ENCODE results near the gene KLHL41.
A peak's percentile ranks its signal among the peaks of the same experiment; 100 is the strongest.

KLHL41 gene

GRCh38 chr2:169468841-169469240, 40.7 kb upstream of the KLHL41 start:
- Histone ChIP-seq H2BK120ac (ENCODE audit: low read depth, low read length) (no peak overlapping the region), H3K79me1 (ENCODE audit: low read length) (no peaks in the 10 kb centered on the region), H3K4ac (ENCODE audit: low read depth, low read length) (no peak overlapping the region), H3K18ac (ENCODE audit: low read length) (no peak overlapping the region), H3K36me3 (ENCODE audit: control insufficient read depth, insufficient read depth, low read length) (no peaks in the 10 kb centered on the region), H2AK5ac (ENCODE audit: low read length) (no peak overlapping the region), H3K9ac (ENCODE audit: low read length) (no peak overlapping the region), H2BK15ac (replicated peaks; ENCODE audit: low read depth) (no peak overlapping the region), H3K56ac (ENCODE audit: low read length) (no peak overlapping the region), H4K8ac (ENCODE audit: low read depth, low read length) (no peak overlapping the region), H3K27ac (ENCODE audit: low read depth, low read length) (no peak overlapping the region), H3K4me2 (ENCODE audit: low read length) (no peak overlapping the region), H4K5ac (ENCODE audit: low read length) (no peak overlapping the region), H3K4me1 (ENCODE audit: control insufficient read depth, low read depth, low read length) (no peaks in the 10 kb centered on the region), H3K4me3 (ENCODE audit: low read length) (no peak overlapping the region), H2BK5ac (ENCODE audit: low read length) (no peak overlapping the region), H3K79me2 (ENCODE audit: control insufficient read depth, insufficient read depth, low read length) (no peaks in the 10 kb centered on the region), H3K23ac (ENCODE audit: low read length) (no peak overlapping the region), H3K27me3 (ENCODE audit: insufficient read depth, low read length, poor library complexity) (no peaks in the 10 kb centered on the region)
- peak; percentile 17 for DNase-seq
- no CpG with 5 or more reads among the region's 1 CpG for WGBS (ENCODE audit: extremely low coverage, insufficient coverage, low lambda C conversion rate)

GRCh38 chr2:169469952-169470572, 39.4 kb upstream of the KLHL41 start:
- no peak overlapping the region for H4K8ac ChIP-seq (ENCODE audit: low read depth, low read length)
- H3K56ac ChIP-seq (ENCODE audit: low read length): no peak overlapping the region
- no peak for DNase-seq
- no peak overlapping the region for H2BK15ac ChIP-seq (replicated peaks; ENCODE audit: low read depth)
- H3K27ac ChIP-seq (ENCODE audit: low read depth, low read length): no peak overlapping the region
- no peak overlapping the region for H3K9ac ChIP-seq (ENCODE audit: low read length)
- no peaks in the 10 kb centered on the region for H3K79me2 ChIP-seq (ENCODE audit: control insufficient read depth, insufficient read depth, low read length)
- H3K4me1 ChIP-seq (ENCODE audit: control insufficient read depth, low read depth, low read length): no peaks in the 10 kb centered on the region
- H3K4ac ChIP-seq (ENCODE audit: low read depth, low read length): no peak overlapping the region
- no peak overlapping the region for H3K4me2 ChIP-seq (ENCODE audit: low read length)
- WGBS (ENCODE audit: extremely low coverage, insufficient coverage, low lambda C conversion rate): no CpG with 5 or more reads among the region's 3 CpGs
- no peak overlapping the region for H4K5ac ChIP-seq (ENCODE audit: low read length)
- no peak overlapping the region for H3K18ac ChIP-seq (ENCODE audit: low read length)
- H3K79me1 ChIP-seq (ENCODE audit: low read length): no peaks in the 10 kb centered on the region
- no peak overlapping the region for H3K4me3 ChIP-seq (ENCODE audit: low read length)
- H2AK5ac ChIP-seq (ENCODE audit: low read length): no peak overlapping the region
- no peaks in the 10 kb centered on the region for H3K27me3 ChIP-seq (ENCODE audit: insufficient read depth, low read length, poor library complexity)
- H3K36me3 ChIP-seq (ENCODE audit: control insufficient read depth, insufficient read depth, low read length): no peaks in the 10 kb centered on the region
- H2BK5ac ChIP-seq (ENCODE audit: low read length): no peak overlapping the region
- H2BK120ac ChIP-seq (ENCODE audit: low read depth, low read length): no peak overlapping the region
- no peak overlapping the region for H3K23ac ChIP-seq (ENCODE audit: low read length)

GRCh38 chr2:169472249-169472648, 37.3 kb upstream of the KLHL41 start:
- no peak for DNase-seq
- no peak overlapping the region for H3K18ac ChIP-seq (ENCODE audit: low read length)
- no peak overlapping the region for H3K9ac ChIP-seq (ENCODE audit: low read length)
- no peaks in the 10 kb centered on the region for H3K36me3 ChIP-seq (ENCODE audit: control insufficient read depth, insufficient read depth, low read length)
- H2BK15ac ChIP-seq (replicated peaks; ENCODE audit: low read depth): no peak overlapping the region
- no peaks in the 10 kb centered on the region for H3K27me3 ChIP-seq (ENCODE audit: insufficient read depth, low read length, poor library complexity)
- H3K56ac ChIP-seq (ENCODE audit: low read length): no peak overlapping the region
- WGBS (ENCODE audit: extremely low coverage, insufficient coverage, low lambda C conversion rate): no CpG with 5 or more reads among the region's 1 CpG
- H3K4me3 ChIP-seq (ENCODE audit: low read length): no peak overlapping the region
- H4K5ac ChIP-seq (ENCODE audit: low read length): no peak overlapping the region
- no peaks in the 10 kb centered on the region for H3K4me1 ChIP-seq (ENCODE audit: control insufficient read depth, low read depth, low read length)
- H2AK5ac ChIP-seq (ENCODE audit: low read length): no peak overlapping the region
- no peak overlapping the region for H2BK5ac ChIP-seq (ENCODE audit: low read length)
- H3K79me2 ChIP-seq (ENCODE audit: control insufficient read depth, insufficient read depth, low read length): no peaks in the 10 kb centered on the region
- no peaks in the 10 kb centered on the region for H3K79me1 ChIP-seq (ENCODE audit: low read length)
- no peak overlapping the region for H2BK120ac ChIP-seq (ENCODE audit: low read depth, low read length)
- H3K4ac ChIP-seq (ENCODE audit: low read depth, low read length): no peak overlapping the region
- H3K27ac ChIP-seq (ENCODE audit: low read depth, low read length): no peak overlapping the region
- no peak overlapping the region for H3K4me2 ChIP-seq (ENCODE audit: low read length)
- no peak overlapping the region for H3K23ac ChIP-seq (ENCODE audit: low read length)
- no peak overlapping the region for H4K8ac ChIP-seq (ENCODE audit: low read depth, low read length)

GRCh38 chr2:169476459-169476858, 33.0 kb upstream of the KLHL41 start:
- no peak overlapping the region for H3K9ac ChIP-seq (ENCODE audit: low read length)
- no peaks in the 10 kb centered on the region for H3K36me3 ChIP-seq (ENCODE audit: control insufficient read depth, insufficient read depth, low read length)
- H3K79me2 ChIP-seq (ENCODE audit: control insufficient read depth, insufficient read depth, low read length): no peaks in the 10 kb centered on the region
- no peak overlapping the region for H4K8ac ChIP-seq (ENCODE audit: low read depth, low read length)
- H3K27ac ChIP-seq (ENCODE audit: low read depth, low read length): no peak overlapping the region
- no peak overlapping the region for H2BK15ac ChIP-seq (replicated peaks; ENCODE audit: low read depth)
- no peak for DNase-seq
- H3K4ac ChIP-seq (ENCODE audit: low read depth, low read length): no peak overlapping the region
- H2BK5ac ChIP-seq (ENCODE audit: low read length): no peak overlapping the region
- peaks cover 2% of the 10 kb centered on the region for H3K27me3 ChIP-seq (ENCODE audit: insufficient read depth, low read length, poor library complexity)
- no peak overlapping the region for H3K4me2 ChIP-seq (ENCODE audit: low read length)
- H3K4me3 ChIP-seq (ENCODE audit: low read length): no peak overlapping the region
- no peak overlapping the region for H4K5ac ChIP-seq (ENCODE audit: low read length)
- no peak overlapping the region for H2AK5ac ChIP-seq (ENCODE audit: low read length)
- no peak overlapping the region for H3K18ac ChIP-seq (ENCODE audit: low read length)
- no peaks in the 10 kb centered on the region for H3K79me1 ChIP-seq (ENCODE audit: low read length)
- WGBS (ENCODE audit: extremely low coverage, insufficient coverage, low lambda C conversion rate): no CpG with 5 or more reads among the region's 3 CpGs
- no peak overlapping the region for H3K56ac ChIP-seq (ENCODE audit: low read length)
- no peak overlapping the region for H3K23ac ChIP-seq (ENCODE audit: low read length)
- no peaks in the 10 kb centered on the region for H3K4me1 ChIP-seq (ENCODE audit: control insufficient read depth, low read depth, low read length)
- no peak overlapping the region for H2BK120ac ChIP-seq (ENCODE audit: low read depth, low read length)

- DNase-seq: peak; percentile 7
- no peaks in the 10 kb centered on the region for H3K79me2 ChIP-seq (ENCODE audit: control insufficient read depth, insufficient read depth, low read length)
Measured at GRCh38 chr2:169478339-169478738, 31.2 kb upstream of the KLHL41 start.

GRCh38 chr2:169478745-169479256, 30.7 kb upstream of the KLHL41 start:
- no peaks in the 10 kb centered on the region for H3K36me3 ChIP-seq (ENCODE audit: control insufficient read depth, insufficient read depth, low read length)

More at GRCh38 chr2:169478339-169478738, 31.2 kb upstream of the KLHL41 start:
- Histone ChIP-seq H3K4me1 (ENCODE audit: control insufficient read depth, low read depth, low read length) (no peaks in the 10 kb centered on the region), H4K8ac (ENCODE audit: low read depth, low read length) (no peak overlapping the region), H4K5ac (ENCODE audit: low read length) (no peak overlapping the region), H3K36me3 (ENCODE audit: control insufficient read depth, insufficient read depth, low read length) (no peaks in the 10 kb centered on the region), H3K23ac (ENCODE audit: low read length) (no peak overlapping the region), H3K4ac (ENCODE audit: low read depth, low read length) (no peak overlapping the region), H3K27ac (ENCODE audit: low read depth, low read length) (no peak overlapping the region), H3K9ac (ENCODE audit: low read length) (no peak overlapping the region), H3K4me3 (ENCODE audit: low read length) (no peak overlapping the region), H3K18ac (ENCODE audit: low read length) (no peak overlapping the region), H3K27me3 (ENCODE audit: insufficient read depth, low read length, poor library complexity) (peaks cover 2% of the 10 kb centered on the region), H3K79me1 (ENCODE audit: low read length) (no peaks in the 10 kb centered on the region), H2BK5ac (ENCODE audit: low read length) (no peak overlapping the region), H3K56ac (ENCODE audit: low read length) (no peak overlapping the region), H2AK5ac (ENCODE audit: low read length) (no peak overlapping the region), H2BK120ac (ENCODE audit: low read depth, low read length) (no peak overlapping the region), H2BK15ac (replicated peaks; ENCODE audit: low read depth) (no peak overlapping the region), H3K4me2 (ENCODE audit: low read length) (no peak overlapping the region)
- WGBS (ENCODE audit: extremely low coverage, insufficient coverage, low lambda C conversion rate): no CpG with 5 or more reads among the region's 3 CpGs

More at GRCh38 chr2:169478745-169479256, 30.7 kb upstream of the KLHL41 start:
- no peak overlapping the region for H3K27ac ChIP-seq (ENCODE audit: low read depth, low read length)
- peak overlapping the region; percentile 69 for H3K4me2 ChIP-seq (ENCODE audit: low read length)
- no peak overlapping the region for H3K4me3 ChIP-seq (ENCODE audit: low read length)
- H2BK15ac ChIP-seq (replicated peaks; ENCODE audit: low read depth): no peak overlapping the region
- no peak overlapping the region for H2BK5ac ChIP-seq (ENCODE audit: low read length)
- H3K4ac ChIP-seq (ENCODE audit: low read depth, low read length): no peak overlapping the region
- H3K79me2 ChIP-seq (ENCODE audit: control insufficient read depth, insufficient read depth, low read length): no peaks in the 10 kb centered on the region
- H3K27me3 ChIP-seq (ENCODE audit: insufficient read depth, low read length, poor library complexity): peaks cover 2% of the 10 kb centered on the region
- DNase-seq: no peak
- H4K5ac ChIP-seq (ENCODE audit: low read length): no peak overlapping the region
- H3K56ac ChIP-seq (ENCODE audit: low read length): peak overlapping the region; percentile 83
- no peak overlapping the region for H2BK120ac ChIP-seq (ENCODE audit: low read depth, low read length)
- H4K8ac ChIP-seq (ENCODE audit: low read depth, low read length): no peak overlapping the region
- no peaks in the 10 kb centered on the region for H3K79me1 ChIP-seq (ENCODE audit: low read length)
- WGBS (ENCODE audit: extremely low coverage, insufficient coverage, low lambda C conversion rate): no CpG with 5 or more reads among the region's 14 CpGs
- no peak overlapping the region for H3K23ac ChIP-seq (ENCODE audit: low read length)
- H3K18ac ChIP-seq (ENCODE audit: low read length): no peak overlapping the region
- H3K9ac ChIP-seq (ENCODE audit: low read length): no peak overlapping the region
- no peaks in the 10 kb centered on the region for H3K4me1 ChIP-seq (ENCODE audit: control insufficient read depth, low read depth, low read length)
- no peak overlapping the region for H2AK5ac ChIP-seq (ENCODE audit: low read length)

Data from mesendoderm (in vitro differentiated cells).